Adrenal gland (tissue), 5 donors: Measurements from ENCODE around the gene TTC27.

Experiments used
- CTCF ChIP-seq, 6 experiments: fragments of 450-650 bp in 4 of 6; fragments of 200-600 bp in 2 of 6; sonication (generic) in 1 of 6; IDR thresholded peaks; 1 replicate in 5 of 6; 2 replicates in 1 of 6; pipeline versions ENCODE4 v1.5.1 to v1.8.0; 2016 to 2021; ENCODE audit warnings: antibody characterized with exemption in 6 of 6, mild to moderate bottlenecking in 2 of 6, moderate library complexity in 1 of 6
- POLR2A ChIP-seq, 2 donors: fragments of 450-650 bp; IDR thresholded peaks; one replicate each; pipeline ENCODE4 v1.6.1; 2017; ENCODE audit warnings: antibody characterized with exemption in 2 of 2, mild to moderate bottlenecking in 2 of 2, moderate library complexity in 1 of 2
- donor health status: DM: no; HTN: no; CAD: no.

- TF ChIP-seq CTCF (IDR thresholded peaks at IDR 0.05) (no peak), POLR2A (IDR thresholded peaks at IDR 0.05) (no peak)
Observed at GRCh38 chr2:32743480-32744236, 115.8 kb downstream of the TTC27 start.
